Stimulated activated CD8-positive, alpha-beta memory T cell treated with anti-CD3 and anti-CD28 coated beads, Interleukin-7, amount 100 ng/mL, for 4 hours (primary cell): ENCODE results near the gene TBL1Y.
A peak's percentile ranks its signal among the peaks of the same experiment; 100 is the strongest.
"Not testable (repeated sequence)": the region's sequence is repeated elsewhere in the genome, so short reads cannot be mapped to it uniquely, and the experiment has no call there.

ENCODE experiments used
- DNase-seq, 2 donors: peaks; one replicate each; pipeline ENCODE4 v3.0.0-alpha.2; 2020; ENCODE audit warnings: low read depth in 2 of 2

TBL1Y gene

DNA sequence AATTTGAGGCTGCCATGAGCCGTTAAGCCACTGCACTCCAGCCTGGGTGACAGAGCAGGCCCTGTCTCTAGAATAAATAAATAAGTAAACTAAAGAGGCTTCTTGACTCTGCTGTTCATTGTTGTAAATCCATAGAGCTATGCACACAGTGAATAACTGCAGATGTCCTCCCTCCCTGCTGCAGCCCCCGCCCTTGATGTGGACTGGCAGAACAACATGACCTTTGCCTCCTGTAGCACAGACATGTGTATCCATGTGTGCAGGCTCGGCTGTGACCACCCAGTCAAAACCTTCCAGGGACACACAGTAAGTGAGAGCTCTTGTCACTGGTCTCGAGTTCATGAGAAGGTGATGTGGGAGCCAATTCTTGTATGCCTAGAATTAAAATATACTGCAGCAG is 170.1 kb downstream of the TBL1Y start:
- DNase-seq = not testable (repeated sequence)

DNA sequence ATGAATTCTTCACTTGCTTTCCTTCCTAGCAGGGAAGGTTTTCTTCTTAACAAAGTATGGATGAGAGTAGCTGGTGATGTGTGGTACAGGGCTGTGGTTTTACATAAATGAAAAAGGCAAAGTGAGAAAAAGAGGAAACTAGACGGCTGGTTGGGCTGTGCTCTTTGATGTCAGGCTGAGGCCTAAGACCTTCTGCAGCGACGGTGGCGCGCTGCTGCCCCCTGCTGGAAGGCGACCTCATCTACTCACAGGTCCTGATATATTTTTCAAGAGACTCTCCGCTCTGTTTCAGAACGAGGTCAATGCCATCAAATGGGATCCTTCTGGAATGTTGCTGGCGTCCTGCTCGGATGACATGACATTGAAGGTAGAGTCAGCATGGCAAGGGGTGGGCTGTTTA is 175.1 kb downstream of the TBL1Y start:
- DNase-seq = peak in 1 of 2 donors; percentile 50

DNA sequence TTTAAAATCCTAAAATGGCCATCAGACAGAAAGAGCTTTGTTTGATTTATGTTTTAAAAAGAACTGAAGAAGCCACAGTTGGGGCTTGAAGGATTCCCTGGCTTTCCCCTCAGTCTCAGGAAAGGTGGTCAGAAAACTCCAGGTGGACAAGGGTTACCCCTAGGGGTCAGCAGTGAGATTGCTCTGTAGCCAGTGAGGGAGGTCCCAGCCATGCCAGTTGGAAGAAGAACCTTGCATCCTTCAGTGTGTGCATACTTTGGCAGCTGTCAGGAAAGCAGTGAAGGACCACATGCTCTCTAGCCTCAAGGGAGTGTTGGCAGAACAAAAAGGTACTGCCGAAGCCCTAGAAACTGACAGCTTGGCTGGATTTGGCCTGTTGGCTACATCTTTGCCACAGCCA is 182.3 kb downstream of the TBL1Y start:
- no peak for DNase-seq

DNA sequence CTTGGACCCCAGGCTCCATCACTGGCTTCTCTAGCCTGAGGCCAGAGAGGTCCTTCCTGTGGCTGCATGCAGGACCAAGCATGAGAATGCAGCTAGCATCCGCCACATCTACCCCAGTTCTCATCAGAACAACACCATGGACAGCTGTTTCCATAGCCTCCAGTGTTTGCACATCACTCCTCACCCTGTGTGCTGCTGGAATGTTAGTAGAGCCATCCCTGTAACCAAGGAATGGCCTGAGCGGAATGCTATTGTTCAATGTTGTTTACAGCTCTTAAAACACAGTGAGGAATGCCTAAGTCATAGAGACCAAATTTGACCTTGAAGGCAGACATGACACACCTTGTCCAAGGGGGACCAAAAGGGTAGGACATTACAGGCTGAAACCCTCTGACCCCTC is 183.9 kb downstream of the TBL1Y start:
- DNase-seq = no peak

DNA sequence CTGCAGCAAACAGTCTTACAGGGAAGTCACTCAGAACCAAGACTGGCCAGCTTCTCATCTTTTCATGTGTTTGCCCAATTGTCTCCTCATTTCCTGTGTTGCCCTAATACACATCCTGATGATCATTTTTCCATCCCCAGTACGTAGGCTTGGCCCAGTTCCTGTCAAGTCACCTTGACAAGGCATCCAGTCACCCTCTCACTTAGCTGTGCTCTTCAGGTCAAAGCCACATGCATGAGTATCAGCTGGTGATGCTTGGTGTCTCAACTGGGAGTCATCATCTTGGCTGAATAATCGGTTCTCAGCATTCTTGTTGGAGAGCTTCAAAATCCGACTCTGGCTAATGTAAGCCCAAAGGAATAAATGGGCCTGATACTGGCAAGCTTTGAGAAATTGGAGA is 186.5 kb downstream of the TBL1Y start:
- no peak for DNase-seq

DNA sequence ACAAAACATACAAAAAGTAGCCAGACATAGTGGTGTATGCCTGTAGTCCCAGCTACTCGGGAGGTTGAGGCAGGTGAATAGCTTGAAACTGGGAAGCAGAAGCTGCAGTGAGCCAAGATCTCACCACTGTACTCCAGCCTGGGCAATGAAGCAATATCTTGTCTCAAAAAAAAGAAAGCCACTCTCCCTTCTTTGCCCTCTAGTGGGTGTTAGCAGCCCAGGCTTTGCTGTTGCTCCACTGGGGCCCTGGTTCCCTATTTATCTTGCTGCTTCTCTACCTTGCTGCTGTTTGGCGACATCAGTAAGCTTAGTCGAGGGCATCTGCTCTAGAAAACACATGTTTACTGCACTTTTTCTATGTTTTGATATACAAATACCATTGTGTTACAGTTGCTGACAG is 189.2 kb downstream of the TBL1Y start:
- no peak for DNase-seq

DNA sequence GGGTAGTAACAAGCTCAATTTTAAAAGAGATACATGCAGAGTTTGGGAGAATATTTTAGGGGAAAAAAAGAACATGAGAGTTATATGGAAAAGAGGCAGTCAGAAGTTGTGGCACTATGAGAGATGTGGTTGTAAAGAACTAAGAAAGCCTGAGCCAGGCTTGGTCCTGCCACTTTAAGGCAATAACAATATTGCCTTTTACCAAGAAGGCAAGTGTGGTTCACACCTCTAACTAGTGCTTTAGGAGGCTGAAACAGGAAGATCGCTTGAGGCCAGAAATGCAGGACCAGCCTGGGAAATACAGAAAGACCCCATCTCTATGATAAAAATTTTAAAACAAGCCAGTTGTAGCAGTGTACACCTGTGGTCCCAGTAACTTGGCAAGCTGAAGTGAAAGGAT is 192.2 kb downstream of the TBL1Y start:
- DNase-seq = no peak

DNA sequence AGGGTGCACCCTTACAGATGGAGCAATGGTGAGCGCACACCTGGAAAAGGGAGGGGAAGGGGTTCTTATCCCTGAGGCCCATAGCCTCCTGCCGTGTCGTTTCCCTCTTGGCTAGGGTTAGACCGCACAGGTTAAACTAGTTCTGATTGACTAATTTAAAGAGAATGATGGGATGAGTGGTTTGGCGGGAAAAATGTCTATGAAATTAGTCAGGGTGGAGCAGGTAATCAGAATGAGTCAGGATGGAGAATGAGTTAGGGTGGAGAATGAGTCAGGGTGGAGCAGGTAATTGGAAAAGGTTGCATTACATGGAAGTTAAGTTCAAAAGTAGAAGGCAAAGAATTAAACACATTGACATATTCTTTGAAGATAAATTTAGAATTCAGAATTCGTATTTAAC is 196.7 kb downstream of the TBL1Y start:
- no peak for DNase-seq

DNA sequence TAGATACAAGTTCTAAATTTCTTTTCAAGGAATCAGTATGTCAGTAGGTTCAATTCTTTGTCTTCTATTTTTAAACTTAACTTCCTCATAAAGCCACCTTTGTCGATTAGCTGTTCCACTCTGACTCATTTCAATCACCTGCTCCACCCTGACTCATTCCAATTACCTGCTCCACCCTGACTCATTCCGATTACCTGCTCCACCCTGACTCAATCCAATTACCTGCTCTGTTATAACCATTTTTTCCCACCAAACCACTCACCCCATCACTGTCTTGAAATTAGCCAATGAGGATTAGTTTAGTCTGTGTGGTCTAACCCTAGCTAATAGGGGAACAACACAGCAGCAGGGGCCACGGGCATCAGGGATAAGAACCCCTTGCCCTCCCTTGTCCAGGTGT is 199.6 kb downstream of the TBL1Y start:
- DNase-seq = no peak

DNA sequence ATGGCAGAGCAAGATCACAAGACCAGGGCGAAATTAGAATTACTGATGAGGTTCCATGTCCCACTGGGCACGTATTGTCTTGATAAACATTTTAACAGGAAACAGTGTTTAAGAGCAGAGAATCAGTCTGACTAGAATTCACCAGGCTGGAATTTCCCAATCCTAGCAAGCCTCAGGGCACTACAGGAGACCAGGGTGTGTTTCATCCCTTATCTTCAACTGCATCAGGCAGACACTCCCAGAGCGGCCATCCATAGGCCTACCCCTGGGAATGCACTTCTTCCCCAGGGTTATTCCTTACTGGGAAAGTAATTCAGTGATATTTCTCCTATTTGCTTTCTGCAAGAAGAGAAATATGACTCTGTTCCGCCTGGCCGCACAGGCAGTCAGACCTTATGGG is 205.4 kb downstream of the TBL1Y start:
- no peak for DNase-seq

DNA sequence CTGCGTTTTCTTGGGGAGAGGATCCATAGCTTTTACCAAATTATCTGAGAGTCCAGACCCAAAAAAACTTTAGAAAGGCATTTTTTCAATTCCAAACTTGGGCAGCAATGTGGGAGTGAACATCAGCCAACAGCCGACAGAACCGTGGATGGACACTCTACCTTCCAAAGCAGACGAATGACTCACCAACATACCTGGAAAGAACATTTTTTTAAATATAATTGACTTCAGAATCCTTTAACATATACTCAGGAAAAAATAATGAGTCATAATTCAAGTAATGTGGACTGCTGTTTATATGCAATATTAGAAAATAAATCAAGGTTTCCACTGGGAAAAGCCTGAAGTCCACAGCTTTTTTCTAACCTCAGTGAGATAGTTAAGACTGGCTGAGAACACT is 211.7 kb downstream of the TBL1Y start:
- DNase-seq = no peak

DNA sequence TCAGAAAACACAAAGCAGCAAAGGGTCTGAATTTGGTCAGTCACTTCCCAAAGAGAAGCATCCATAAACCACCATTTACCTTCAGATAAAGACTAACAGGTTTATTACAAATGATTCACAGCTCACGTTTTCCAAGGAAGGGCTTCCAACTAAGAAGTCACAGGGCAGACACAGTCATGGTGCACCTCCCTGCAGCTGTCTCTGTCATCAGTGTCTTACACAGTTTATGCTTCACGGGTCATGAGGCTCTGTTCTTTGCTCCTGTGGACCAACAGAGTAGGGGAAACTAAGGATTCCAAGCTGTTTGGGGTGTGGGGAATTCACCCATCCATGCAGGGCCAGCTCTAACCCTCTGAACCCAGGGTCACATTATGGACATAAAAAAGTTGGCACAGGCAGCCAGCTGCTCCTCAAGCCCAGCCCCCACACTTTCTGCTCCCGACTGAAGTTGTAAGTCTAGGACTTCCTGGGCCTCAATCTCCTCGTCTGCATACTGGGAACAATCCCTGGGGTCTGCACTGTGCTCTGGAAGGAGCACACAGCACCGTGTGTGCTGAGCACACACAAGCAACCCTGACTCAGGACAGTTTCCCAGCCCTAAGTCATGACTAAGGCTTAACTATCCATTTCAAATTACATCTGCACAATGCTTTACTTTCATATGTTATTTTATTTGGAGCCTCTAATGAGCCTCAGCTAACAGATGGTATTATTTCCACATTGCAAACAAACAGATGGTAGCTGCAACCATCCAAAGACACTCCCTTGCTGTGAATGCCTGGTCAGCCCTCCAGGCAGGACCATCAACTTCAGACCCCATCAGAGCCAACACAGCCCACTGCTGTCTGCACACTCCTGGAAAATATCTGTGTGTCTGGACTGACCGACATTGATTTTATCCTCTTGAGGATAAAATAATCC is 214.9 kb downstream of the TBL1Y start:
- DNase-seq = no peak

DNA sequence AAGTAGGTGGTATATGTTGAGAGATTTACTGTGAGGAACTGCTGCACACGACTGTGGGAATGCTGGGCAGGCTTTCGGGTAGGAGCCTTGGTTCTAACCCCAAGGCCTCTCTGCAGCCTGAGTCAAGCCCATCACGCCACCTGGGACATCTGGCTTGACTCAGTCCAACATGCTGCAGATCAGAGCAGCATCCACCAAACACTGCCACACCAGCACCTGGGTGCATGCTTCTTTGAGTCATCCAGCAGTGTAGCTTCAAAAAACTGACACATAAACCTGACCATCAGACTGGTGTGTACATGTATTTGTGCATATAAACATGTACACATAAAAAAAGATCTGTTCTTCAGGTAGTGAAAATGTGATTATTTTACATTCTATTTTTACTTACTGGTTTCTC is 217.7 kb downstream of the TBL1Y start:
- DNase-seq = no peak
